ENCODE data around the gene DQX1.

GRCh38 chr2:74499940-74500577 is 26.0 kb downstream of the DQX1 start:
- TF ChIP-seq RFX5 (IDR thresholded peaks at IDR 0.05; ENCODE audit: low read depth, low read length), result no peak
- no peak for TF ChIP-seq POLR2A (IDR thresholded peaks at IDR 0.05; ENCODE audit: low read depth, low read length)
- TF ChIP-seq CTCF (conservative IDR thresholded peaks at IDR 0.05; ENCODE audit: low read depth, low read length), result no peak
- no peak for TF ChIP-seq MXI1 (IDR thresholded peaks at IDR 0.05; ENCODE audit: borderline replicate concordance, low read depth, low read length)
- no peak for TF ChIP-seq SMC3 (IDR thresholded peaks at IDR 0.05; ENCODE audit: low read depth, low read length)
- TF ChIP-seq CHD1 (IDR thresholded peaks at IDR 0.05; ENCODE audit: low read depth, low read length), result no peak
- TF ChIP-seq RCOR1 (IDR thresholded peaks at IDR 0.05; ENCODE audit: insufficient replicate concordance, low read length), result no peak
- no peak for TF ChIP-seq CEBPB (IDR thresholded peaks at IDR 0.05; ENCODE audit: low read depth, low read length)
- no peak for TF ChIP-seq MAZ (IDR thresholded peaks at IDR 0.05; ENCODE audit: borderline replicate concordance, low read depth, low read length)
- no peak for TF ChIP-seq FOS (IDR thresholded peaks at IDR 0.05; ENCODE audit: low read depth, low read length)

All from IMR-90 (cell line).